Liver (tissue), 9 donors: ENCODE results near the gene RIGI. TPM values are rescaled to one million over a fixed set of nuclear protein-coding genes. Genes with fewer than 3 reads are reported as not detected.

Experiments used
- DNase-seq: peaks from one replicate; pipeline ENCODE4 v3.0.0-alpha.2; 2017; ENCODE audit warnings: low spot score
- H3K27ac ChIP-seq, 2 donors: one replicate each; pipeline ENCODE4 v1.7.0; 2013; ENCODE audit warnings: inconsistent platforms in 2 of 2, low read length in 2 of 2, control low read depth in 1 of 2, low read depth in 1 of 2, mild to moderate bottlenecking in 1 of 2
- H3K27me3 ChIP-seq, 4 donors: one replicate each; pipeline versions ENCODE4 v1.6.1 to v1.7.0; 2013; ENCODE audit warnings: low read length in 3 of 4, inconsistent platforms in 1 of 4, mild to moderate bottlenecking in 1 of 4, moderate library complexity in 1 of 4; ENCODE audit not compliant: control insufficient read depth in 4 of 4, insufficient read depth in 4 of 4
- H3K36me3 ChIP-seq, 4 donors: one replicate each; pipeline versions ENCODE4 v1.6.1 to v1.7.0; 2013; ENCODE audit warnings: low read length in 3 of 4, mild to moderate bottlenecking in 3 of 4, low read depth in 1 of 4, moderate library complexity in 1 of 4; ENCODE audit not compliant: control insufficient read depth in 4 of 4, insufficient read depth in 3 of 4
- H3K4me1 ChIP-seq, 4 donors: one replicate each; pipeline versions ENCODE4 v1.6.1 to v1.7.0; 2013; ENCODE audit warnings: low read length in 3 of 4, mild to moderate bottlenecking in 3 of 4, moderate library complexity in 1 of 4; ENCODE audit not compliant: control insufficient read depth in 4 of 4, insufficient read depth in 4 of 4
- H3K4me3 ChIP-seq, 3 donors: one replicate each; pipeline versions ENCODE4 v1.6.1 to v1.7.0; 2013; ENCODE audit warnings: low read length in 3 of 3, control low read depth in 1 of 3, low read depth in 1 of 3, mild to moderate bottlenecking in 1 of 3
- H3K9ac ChIP-seq, 2 donors: one replicate each; pipeline ENCODE4 v1.7.0; 2013; ENCODE audit warnings: low read length in 2 of 2, mild to moderate bottlenecking in 2 of 2, moderate library complexity in 2 of 2, control low read depth in 1 of 2, low read depth in 1 of 2
- H3K9me3 ChIP-seq, 4 donors: one replicate each; pipeline versions ENCODE4 v1.6.1 to v1.7.0; 2013; ENCODE audit warnings: low read length in 3 of 4; ENCODE audit not compliant: control insufficient read depth in 4 of 4
- EGR1 ChIP-seq, 2 donors: IDR thresholded peaks; 2 replicates each; pipeline ENCODE4 v1.6.1; 2016 to 2018; ENCODE audit warnings: antibody characterized with exemption in 2 of 2, low read depth in 2 of 2
- FOXA1 ChIP-seq: IDR thresholded peaks from 2 replicates; pipeline ENCODE4 v1.6.1; 2016; ENCODE audit warnings: antibody characterized with exemption
- FOXA2 ChIP-seq: IDR thresholded peaks from 2 replicates; pipeline ENCODE4 v1.6.1; 2016; ENCODE audit warnings: antibody characterized with exemption
- GABPA ChIP-seq, 2 donors: IDR thresholded peaks in 1 of 2; conservative IDR thresholded peaks in 1 of 2; 2 replicates each; pipeline ENCODE4 v1.6.1; 2016; ENCODE audit warnings: antibody characterized with exemption in 2 of 2, mild to moderate bottlenecking in 1 of 2, moderate library complexity in 1 of 2
- HNF4A ChIP-seq, 2 donors: conservative IDR thresholded peaks; 2 replicates each; pipeline ENCODE4 v1.6.1; 2016; ENCODE audit warnings: antibody characterized with exemption in 2 of 2, mild to moderate bottlenecking in 2 of 2
- HNF4G ChIP-seq: IDR thresholded peaks from 2 replicates; pipeline ENCODE4 v1.6.1; 2016; ENCODE audit warnings: antibody characterized with exemption
- JUND ChIP-seq, 2 donors: IDR thresholded peaks; 2 replicates each; pipeline ENCODE4 v1.6.1; 2016; ENCODE audit warnings: antibody characterized with exemption in 2 of 2
- NR2F2 ChIP-seq: IDR thresholded peaks from 2 replicates; pipeline ENCODE4 v1.6.1; 2016; ENCODE audit warnings: antibody characterized with exemption
- RAD21 ChIP-seq, 2 donors: IDR thresholded peaks; 2 replicates each; pipeline ENCODE4 v1.6.1; 2016; ENCODE audit warnings: antibody characterized with exemption in 2 of 2, mild to moderate bottlenecking in 2 of 2
- RXRA ChIP-seq, 2 donors: IDR thresholded peaks; 2 replicates each; pipeline ENCODE4 v1.6.1; 2017 to 2018; ENCODE audit warnings: antibody characterized with exemption in 2 of 2, mild to moderate bottlenecking in 1 of 2
- SP1 ChIP-seq: IDR thresholded peaks from 2 replicates; pipeline ENCODE4 v1.6.1; 2018; ENCODE audit warnings: antibody characterized with exemption, mild to moderate bottlenecking
- TAF1 ChIP-seq: conservative IDR thresholded peaks from 2 replicates; pipeline ENCODE4 v1.6.1; 2016; ENCODE audit warnings: antibody characterized with exemption, mild to moderate bottlenecking
- YY1 ChIP-seq: IDR thresholded peaks from 2 replicates; pipeline ENCODE4 v1.6.1; 2016; ENCODE audit warnings: antibody characterized with exemption, mild to moderate bottlenecking
- WGBS: extraction: QIAGEN DNeasy Blood & Tissue Kit; methylation state at CpG from one replicate; pipeline ENCODE4 v1.1.7; 2013; 5-methylcytosine and 5-hydroxymethylcytosine counted together
- polyA plus RNA-seq, 2 donors: library from polyadenylated mRNA; stranded (reverse) in 1 of 2; unstranded in 1 of 2; fragments of 200-250 nt in 1 of 2; fragments of >200 nt in 1 of 2; fragmentation: Nextera tagmentation in 1 of 2; extraction: Ambion mirVana in 1 of 2; gene quantifications; one replicate each; pipeline versions ENCODE4 v1.2.1 to v1.2.3, GENCODE V29; 2013 to 2015
- total RNA-seq, 2 donors: library from RNA; depleted of rRNA; stranded (reverse); fragments of >200 nt; gene quantifications; one replicate each; pipeline ENCODE4 v1.2.3, GENCODE V29; 2014
- TF ChIP-seq, protein P1 (sequence below): IDR thresholded peaks from 2 replicates; pipeline ENCODE4 v1.6.1; 2016; ENCODE audit warnings: antibody characterized with exemption, mild to moderate bottlenecking
- TF ChIP-seq, protein P2 (sequence below): IDR thresholded peaks from 2 replicates; pipeline ENCODE4 v1.6.1; 2016; ENCODE audit warnings: antibody characterized with exemption
- TF ChIP-seq, protein P3 (sequence below): IDR thresholded peaks from 2 replicates; pipeline ENCODE4 v1.6.1; 2016; ENCODE audit warnings: antibody characterized with exemption
- TF ChIP-seq, protein P4 (sequence below): fragments of 150-350 bp; IDR thresholded peaks from 2 replicates; pipeline ENCODE4 v1.5.1; 2017; ENCODE audit warnings: improper control_type of control experiment, low read depth, low read length; ENCODE audit not compliant: missing input control
- TF ChIP-seq, protein P5 (sequence below): IDR thresholded peaks from 2 replicates; pipeline ENCODE4 v1.6.1; 2016; ENCODE audit warnings: antibody characterized with exemption
- donor health status: healthy.
- donor health status: healthy.
- donor health status: healthy.
- donor health status: healthy.
- donor health status: healthy.

The RIGI gene
- total and polyA plus RNA-seq, 4 donors, result 2.6 to 7.4 (median 6.3) TPM

DNA sequence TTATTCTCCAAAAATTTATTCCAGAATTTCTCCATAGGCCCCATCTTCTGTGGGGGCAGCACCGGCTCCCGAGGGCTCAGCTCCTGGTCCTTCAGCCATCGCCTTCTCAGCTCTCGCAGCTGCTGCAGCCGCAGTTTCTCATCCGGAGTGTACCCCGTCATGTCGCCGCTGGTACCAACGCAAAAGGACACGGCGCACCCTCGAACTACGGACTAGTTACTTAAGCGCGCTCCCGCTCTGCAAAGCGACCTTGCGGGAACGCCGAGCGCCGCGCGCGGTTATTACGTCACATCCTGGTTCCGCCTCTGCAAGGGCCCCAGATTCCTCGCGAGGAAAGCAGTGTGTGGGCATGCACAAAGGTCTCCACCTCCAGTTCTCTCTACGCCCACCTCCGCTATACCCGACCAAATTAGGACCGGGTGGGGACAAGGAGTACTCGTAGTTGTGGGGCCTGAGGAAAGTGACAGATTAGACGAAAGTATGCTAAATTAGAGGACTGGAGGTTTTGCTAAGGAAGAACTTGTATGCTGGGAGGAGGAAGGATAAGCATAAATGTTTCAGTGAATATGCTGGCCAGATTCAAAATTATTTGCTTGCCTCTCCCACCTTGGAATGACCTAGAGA, 47.0 kb upstream of the RIGI start, which contains the start of gene NDUFB6:
TSS of gene NDUFB6 (minus strand) at position 260 of the 624 bp plus-strand sequence. CDS start at position 161, 99 bp downstream.
- Histone ChIP-seq H3K9me3 (no peaks in the 10 kb centered on the region), H3K4me1 (peaks cover 3 to 24% (median 16%) of the 10 kb centered on the region in 4 donors), H3K9ac (peak within 1 kb of the TSS; percentile 81 to 90), H3K36me3 (peaks cover 0 to 6% (median 1%) of the 10 kb centered on the region in 4 donors), H3K4me3 (peak within 1 kb of the TSS; percentile 85 to 98 (median 90)), H3K27me3 (no peaks in the 10 kb centered on the region), H3K27ac (peak within 1 kb of the TSS; percentile 79 to 91)
- TF ChIP-seq FOXA1 (peak; percentile 24), EGR1 (IDR thresholded peaks at IDR 0.05; ENCODE audit: low read depth in 2 of 2) (peak; percentile 48 to 49), GABPA (IDR thresholded peaks at IDR 0.05 in 1 of 2, conservative IDR thresholded peaks at IDR 0.05 in 1 of 2) (peak; percentile 80 to 95), TAF1 (peak; percentile 83), JUND (IDR thresholded peaks at IDR 0.05) (peak in 1 of 2 donors; percentile 37), NR2F2 (peak; percentile 81), YY1 (peak; percentile 92), FOXA2 (no peak), RXRA (IDR thresholded peaks at IDR 0.05) (peak; percentile 52 to 68), HNF4G (no peak), SP1 (peak; percentile 78), RAD21 (IDR thresholded peaks at IDR 0.05) (peak in 1 of 2 donors; percentile 35), HNF4A (conservative IDR thresholded peaks at IDR 0.05) (peak; percentile 44 to 56)
- TF ChIP-seq, protein P1, sequence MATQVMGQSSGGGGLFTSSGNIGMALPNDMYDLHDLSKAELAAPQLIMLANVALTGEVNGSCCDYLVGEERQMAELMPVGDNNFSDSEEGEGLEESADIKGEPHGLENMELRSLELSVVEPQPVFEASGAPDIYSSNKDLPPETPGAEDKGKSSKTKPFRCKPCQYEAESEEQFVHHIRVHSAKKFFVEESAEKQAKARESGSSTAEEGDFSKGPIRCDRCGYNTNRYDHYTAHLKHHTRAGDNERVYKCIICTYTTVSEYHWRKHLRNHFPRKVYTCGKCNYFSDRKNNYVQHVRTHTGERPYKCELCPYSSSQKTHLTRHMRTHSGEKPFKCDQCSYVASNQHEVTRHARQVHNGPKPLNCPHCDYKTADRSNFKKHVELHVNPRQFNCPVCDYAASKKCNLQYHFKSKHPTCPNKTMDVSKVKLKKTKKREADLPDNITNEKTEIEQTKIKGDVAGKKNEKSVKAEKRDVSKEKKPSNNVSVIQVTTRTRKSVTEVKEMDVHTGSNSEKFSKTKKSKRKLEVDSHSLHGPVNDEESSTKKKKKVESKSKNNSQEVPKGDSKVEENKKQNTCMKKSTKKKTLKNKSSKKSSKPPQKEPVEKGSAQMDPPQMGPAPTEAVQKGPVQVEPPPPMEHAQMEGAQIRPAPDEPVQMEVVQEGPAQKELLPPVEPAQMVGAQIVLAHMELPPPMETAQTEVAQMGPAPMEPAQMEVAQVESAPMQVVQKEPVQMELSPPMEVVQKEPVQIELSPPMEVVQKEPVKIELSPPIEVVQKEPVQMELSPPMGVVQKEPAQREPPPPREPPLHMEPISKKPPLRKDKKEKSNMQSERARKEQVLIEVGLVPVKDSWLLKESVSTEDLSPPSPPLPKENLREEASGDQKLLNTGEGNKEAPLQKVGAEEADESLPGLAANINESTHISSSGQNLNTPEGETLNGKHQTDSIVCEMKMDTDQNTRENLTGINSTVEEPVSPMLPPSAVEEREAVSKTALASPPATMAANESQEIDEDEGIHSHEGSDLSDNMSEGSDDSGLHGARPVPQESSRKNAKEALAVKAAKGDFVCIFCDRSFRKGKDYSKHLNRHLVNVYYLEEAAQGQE, result peak; percentile 52
- TF ChIP-seq, protein P2, sequence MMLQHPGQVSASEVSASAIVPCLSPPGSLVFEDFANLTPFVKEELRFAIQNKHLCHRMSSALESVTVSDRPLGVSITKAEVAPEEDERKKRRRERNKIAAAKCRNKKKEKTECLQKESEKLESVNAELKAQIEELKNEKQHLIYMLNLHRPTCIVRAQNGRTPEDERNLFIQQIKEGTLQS, result peak; percentile 62
- TF ChIP-seq, protein P3, sequence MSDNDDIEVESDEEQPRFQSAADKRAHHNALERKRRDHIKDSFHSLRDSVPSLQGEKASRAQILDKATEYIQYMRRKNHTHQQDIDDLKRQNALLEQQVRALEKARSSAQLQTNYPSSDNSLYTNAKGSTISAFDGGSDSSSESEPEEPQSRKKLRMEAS, result peak; percentile 70
- TF ChIP-seq, protein P4, sequence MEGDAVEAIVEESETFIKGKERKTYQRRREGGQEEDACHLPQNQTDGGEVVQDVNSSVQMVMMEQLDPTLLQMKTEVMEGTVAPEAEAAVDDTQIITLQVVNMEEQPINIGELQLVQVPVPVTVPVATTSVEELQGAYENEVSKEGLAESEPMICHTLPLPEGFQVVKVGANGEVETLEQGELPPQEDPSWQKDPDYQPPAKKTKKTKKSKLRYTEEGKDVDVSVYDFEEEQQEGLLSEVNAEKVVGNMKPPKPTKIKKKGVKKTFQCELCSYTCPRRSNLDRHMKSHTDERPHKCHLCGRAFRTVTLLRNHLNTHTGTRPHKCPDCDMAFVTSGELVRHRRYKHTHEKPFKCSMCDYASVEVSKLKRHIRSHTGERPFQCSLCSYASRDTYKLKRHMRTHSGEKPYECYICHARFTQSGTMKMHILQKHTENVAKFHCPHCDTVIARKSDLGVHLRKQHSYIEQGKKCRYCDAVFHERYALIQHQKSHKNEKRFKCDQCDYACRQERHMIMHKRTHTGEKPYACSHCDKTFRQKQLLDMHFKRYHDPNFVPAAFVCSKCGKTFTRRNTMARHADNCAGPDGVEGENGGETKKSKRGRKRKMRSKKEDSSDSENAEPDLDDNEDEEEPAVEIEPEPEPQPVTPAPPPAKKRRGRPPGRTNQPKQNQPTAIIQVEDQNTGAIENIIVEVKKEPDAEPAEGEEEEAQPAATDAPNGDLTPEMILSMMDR, result no peak
- TF ChIP-seq, protein P5, sequence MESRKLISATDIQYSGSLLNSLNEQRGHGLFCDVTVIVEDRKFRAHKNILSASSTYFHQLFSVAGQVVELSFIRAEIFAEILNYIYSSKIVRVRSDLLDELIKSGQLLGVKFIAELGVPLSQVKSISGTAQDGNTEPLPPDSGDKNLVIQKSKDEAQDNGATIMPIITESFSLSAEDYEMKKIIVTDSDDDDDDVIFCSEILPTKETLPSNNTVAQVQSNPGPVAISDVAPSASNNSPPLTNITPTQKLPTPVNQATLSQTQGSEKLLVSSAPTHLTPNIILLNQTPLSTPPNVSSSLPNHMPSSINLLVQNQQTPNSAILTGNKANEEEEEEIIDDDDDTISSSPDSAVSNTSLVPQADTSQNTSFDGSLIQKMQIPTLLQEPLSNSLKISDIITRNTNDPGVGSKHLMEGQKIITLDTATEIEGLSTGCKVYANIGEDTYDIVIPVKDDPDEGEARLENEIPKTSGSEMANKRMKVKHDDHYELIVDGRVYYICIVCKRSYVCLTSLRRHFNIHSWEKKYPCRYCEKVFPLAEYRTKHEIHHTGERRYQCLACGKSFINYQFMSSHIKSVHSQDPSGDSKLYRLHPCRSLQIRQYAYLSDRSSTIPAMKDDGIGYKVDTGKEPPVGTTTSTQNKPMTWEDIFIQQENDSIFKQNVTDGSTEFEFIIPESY, result peak; percentile 97
- peak; percentile 92 for DNase-seq
- under 1% methylated on average over 36 of the region's 36 CpGs for WGBS
